Dermis microvascular lymphatic vessel endothelial cell (primary cell): Measurements from ENCODE around the gene BEND4. TPM values are rescaled to one million over a fixed set of nuclear protein-coding genes. Genes with fewer than 3 reads are reported as not detected.

Experiments used
- DNase-seq, 2 donors: peaks; one replicate each; pipeline versions ENCODE4 v3.0.0 to v3.0.0-alpha.2; 2010; ENCODE audit warnings: low read depth in 2 of 2
- total RNA-seq: library from RNA; depleted of rRNA; stranded (reverse); fragments of >200 nt; gene quantifications from 2 replicates; pipeline ENCODE4 v1.2.1, GENCODE V29; 2014

The BEND4 gene
- total RNA-seq, 1 donor from 2014 or later: under 0.01 TPM

DNA sequence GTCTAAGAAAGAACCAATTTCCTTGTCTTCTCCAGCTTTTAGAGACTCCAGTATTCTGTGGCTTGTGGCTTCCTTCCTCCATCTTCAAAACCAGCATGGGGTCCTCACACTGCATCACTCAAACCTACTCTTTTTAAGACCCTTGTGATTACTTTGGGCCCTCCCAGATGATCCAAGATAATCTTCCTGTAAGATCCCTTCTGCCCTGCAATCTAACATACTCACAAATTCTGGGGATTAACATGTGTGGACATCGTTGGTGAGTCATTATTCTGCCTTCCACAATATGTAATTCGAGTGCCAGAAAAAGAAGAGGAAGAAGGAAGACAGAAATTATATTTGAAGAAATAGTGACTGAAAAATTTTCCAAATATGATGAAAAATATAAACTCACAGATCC is 47.9 kb downstream of the BEND4 start:
- no peak for DNase-seq

DNA sequence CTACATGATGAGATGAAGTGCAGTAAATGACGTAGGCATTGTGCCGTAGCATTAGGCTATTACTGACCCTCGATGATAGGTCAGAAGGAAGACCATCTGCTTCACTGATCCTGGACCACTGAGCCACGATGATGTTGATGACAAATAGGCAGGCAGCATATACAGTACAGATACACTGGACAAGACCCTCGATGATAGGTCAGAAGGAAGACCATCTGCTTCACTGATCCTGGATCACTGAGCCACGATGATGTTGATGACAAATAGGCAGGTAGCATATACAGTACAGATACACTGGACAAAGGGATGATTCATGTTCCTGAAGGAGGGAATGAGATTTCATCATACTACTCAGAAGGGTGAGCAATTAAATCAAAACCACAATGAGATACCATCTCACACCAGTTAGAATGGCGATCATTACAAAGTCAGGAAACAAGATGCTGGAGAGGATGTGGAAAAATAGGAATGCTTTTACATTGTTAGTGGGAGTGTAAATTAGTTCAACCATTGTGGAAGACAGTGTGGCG is 50.9 kb downstream of the BEND4 start:
- DNase-seq: no peak

DNA sequence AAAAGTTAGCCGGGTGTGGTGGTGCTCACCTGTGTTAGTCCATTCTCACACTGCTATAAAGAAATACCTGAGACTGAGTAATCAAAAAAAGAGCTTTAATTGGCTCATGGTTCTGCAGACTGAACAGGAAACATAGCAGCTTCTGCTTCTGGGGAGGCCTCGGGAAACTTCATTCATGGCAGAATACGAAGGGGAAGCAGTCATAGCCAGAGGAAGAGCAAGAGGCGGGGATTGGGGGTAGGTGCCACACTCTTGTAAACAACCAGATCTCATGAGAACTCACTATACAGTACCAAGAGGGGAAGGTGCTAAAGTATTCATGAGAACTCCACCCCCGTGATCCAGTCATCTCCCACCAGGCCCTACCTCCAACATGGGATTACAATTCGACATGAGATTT is 64.1 kb downstream of the BEND4 start:
- DNase-seq: no peak

DNA sequence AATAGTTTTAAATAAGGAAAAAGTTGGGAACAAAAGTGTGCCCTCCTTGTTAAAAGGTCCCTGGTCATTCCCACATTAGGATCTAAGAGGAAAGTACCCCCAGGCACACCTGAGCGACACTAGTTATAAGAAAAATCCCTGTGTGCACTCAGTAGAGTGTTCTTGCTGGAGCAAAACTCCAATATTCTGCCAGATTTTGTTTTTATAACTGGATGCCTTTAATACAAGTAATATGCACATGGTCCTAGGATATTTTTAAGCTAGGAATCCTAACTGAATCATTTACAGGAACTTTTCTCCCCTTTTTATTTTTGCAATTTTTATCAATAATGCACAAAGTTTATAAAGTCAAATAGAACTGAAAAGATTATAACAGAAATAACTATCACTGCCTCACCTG is 68.6 kb downstream of the BEND4 start:
- no peak for DNase-seq

DNA sequence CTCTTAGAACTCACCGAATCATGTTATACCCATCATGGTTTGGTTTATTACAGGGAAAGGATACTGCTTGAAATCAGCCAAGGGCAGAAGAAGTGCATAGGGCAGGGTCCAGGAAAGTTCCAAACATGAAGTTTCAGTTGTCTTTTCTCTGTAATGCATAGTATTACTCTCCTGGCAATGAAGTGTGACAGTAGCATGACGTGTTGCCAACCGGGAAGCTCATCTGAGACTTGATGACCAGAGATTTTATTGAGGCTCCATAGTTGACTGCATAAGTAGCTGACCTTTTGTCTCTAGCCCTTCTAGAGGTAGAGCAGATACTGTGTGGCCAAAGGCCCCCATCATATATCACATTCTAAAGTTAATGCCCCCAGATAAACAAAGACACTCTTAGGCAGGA is 72.1 kb downstream of the BEND4 start:
- no peak for DNase-seq

DNA sequence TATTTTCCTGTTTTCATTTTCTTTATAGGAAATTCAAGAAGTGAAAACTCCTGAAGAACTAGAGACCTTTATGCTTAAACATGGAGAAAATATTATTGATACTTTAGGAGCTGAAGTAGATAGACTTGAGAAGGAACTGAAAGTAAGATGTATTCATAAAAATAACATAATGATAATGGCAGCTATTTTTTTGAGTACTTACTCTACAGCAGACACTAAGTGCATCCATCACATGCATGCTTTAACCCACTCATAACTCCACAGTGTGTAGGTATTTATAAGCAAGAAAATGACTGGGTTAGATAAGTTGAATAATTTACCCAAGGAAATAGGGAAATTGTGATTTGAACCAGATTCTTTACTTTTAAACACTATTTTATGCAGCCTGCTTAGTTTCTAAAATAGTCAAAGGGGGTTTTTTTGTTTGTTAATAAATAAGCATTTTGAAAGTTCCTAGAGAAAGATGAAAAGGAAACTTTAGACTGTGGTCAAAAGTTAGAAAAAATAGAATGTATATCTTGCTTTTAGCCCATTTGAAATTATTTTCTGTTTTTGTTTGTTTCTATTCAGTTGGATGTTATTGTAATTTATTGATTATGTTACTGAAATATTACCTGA is 74.2 kb downstream of the BEND4 start:
- DNase-seq: no peak

DNA sequence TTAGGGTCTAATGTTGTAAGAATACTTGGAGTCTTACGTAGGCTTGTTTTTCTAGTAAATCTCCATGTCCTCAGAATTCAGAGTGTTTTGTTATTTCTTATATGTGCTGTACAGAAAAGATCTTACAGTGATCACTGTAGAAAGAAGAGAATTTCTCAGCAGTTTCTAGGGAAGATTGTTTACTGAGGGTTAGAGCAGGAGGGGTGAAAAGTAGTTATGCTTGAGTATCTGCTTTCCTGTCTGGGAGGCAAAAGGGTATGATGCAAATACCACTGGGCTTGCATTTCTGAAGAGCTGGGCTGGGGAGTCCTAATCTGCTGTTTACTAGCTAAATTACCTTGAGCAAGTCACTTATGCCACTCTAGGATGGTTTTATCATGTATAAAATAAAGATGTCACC is 78.2 kb downstream of the BEND4 start:
- DNase-seq: no peak

DNA sequence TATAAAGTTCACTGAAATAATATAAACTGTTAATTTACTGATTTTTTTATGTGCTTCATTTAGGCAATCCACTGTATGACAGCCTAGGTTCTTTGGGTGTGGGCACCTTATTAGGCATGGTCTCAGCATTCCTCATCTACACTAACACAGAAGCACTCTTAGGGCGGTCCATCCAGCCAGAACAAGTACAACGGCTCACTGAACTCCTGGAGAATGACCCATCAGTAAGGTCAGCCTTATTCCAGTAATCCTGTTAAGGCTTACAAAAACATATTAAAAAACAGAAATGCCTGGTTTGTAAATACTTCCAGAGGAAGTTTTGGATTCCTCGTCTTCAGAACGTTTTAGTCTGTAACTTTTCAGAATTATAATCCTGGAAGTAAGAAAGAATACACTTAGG is 82.0 kb downstream of the BEND4 start:
- DNase-seq: no peak

DNA sequence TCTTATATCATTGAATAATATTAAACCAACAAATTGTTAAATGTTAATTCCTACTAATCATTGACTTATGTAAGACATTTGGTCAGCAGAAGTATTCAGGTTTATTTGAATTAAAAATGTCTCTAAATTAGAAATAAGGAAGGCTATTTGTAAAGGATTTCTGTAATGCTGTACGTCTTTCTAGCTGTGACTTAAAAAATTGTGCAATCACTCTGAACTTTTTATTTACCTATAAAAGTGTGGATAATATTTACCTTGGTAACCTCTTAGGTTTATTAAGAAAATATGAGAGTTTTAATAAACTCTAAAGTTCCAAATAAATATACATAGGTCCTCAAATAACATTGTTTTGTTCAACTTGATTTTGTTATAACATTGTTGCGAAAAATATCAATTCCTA is 85.2 kb downstream of the BEND4 start:
- DNase-seq: no peak

DNA sequence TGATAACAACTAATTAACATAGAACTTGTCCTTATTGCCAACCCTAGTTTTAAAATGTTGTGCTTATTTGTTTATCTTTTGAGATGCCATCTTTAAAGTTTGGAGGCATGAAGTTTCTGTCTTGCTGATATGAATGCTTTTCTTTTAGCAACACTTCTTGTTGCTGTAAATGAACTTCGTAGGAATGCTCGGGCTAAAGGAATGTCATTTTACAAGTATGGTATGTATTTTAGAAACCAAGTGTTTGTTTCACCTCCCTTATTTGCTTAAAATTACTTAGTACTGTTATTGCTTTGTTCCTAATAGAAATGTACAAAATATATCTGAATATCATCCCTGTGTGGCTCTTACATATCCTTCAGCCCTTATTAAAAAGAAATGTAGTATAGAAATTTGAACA is 86.1 kb downstream of the BEND4 start:
- DNase-seq: no peak

Other genes with a start within 250 kb of the BEND4 start
- gene TMEM33, start 217.2 kb downstream of the BEND4 start, total RNA-seq: 36.5 and 49.9 TPM in 2 replicates
- gene DCAF4L1, start 170.9 kb downstream of the BEND4 start, total RNA-seq: 0.13 TPM in 2 replicates
- gene SLC30A9, start 162.1 kb downstream of the BEND4 start, total RNA-seq: 36.3 and 44.1 TPM in 2 replicates
- gene SHISA3, start 244.8 kb upstream of the BEND4 start, total RNA-seq: 0.13 TPM in 2 replicates